PC-9 (cell line): Measurements from ENCODE around the gene NEBL. TPM values are rescaled to one million over a fixed set of nuclear protein-coding genes. Genes with fewer than 3 reads are reported as not detected.

Experiments used
- BruUV-seq: library from RNA; stranded (reverse); fragments of 400-500 nt; replicated peaks from 2 replicates; lab custom pipeline; 2021; lab: Mats Ljungman, UMichigan
- CTCF ChIA-PET: fragments of 300-600 bp; sonication (Branson Sonifier 250); formaldehyde crosslinking; loops from one replicate; lab custom pipeline; 2022; ENCODE audit warnings: antibody characterized with exemption; lab: Charles Lee
- POLR2A ChIA-PET: fragments of 300-600 bp; sonication (Branson Sonifier 250); formaldehyde crosslinking; loops from one replicate; lab custom pipeline; 2022; ENCODE audit warnings: antibody characterized with exemption; ENCODE audit not compliant: unreplicated experiment; lab: Charles Lee
- DNase-seq, 2 experiments: peaks; one replicate each; pipeline versions ENCODE4 v3.0.0 to v3.0.0-alpha.2; 2015 to 2022; ENCODE audit warnings: mixed read lengths in 1 of 2
- H2AFZ ChIP-seq: fragments of 200-600 bp; sonication (generic); 2 replicates; pipeline ENCODE4 v1.8.1; 2017; ENCODE audit warnings: antibody characterized with exemption
- H3F3A ChIP-seq: fragments of 200-600 bp; sonication (generic); 2 replicates; pipeline ENCODE4 v1.8.1; 2017; ENCODE audit warnings: antibody characterized with exemption, mild to moderate bottlenecking, low read depth; ENCODE audit not compliant: insufficient read depth
- H3K27ac ChIP-seq: fragments of 200-600 bp; sonication (generic); 2 replicates; pipeline ENCODE4 v1.6.1; 2016; ENCODE audit warnings: mixed run types
- H3K27me3 ChIP-seq: fragments of 200-600 bp; sonication (generic); 2 replicates; pipeline ENCODE4 v1.6.1; 2016; ENCODE audit warnings: low read depth, mixed run types; ENCODE audit not compliant: insufficient read depth
- H3K36me3 ChIP-seq: fragments of 200-600 bp; sonication (generic); 2 replicates; pipeline ENCODE4 v1.6.1; 2016; ENCODE audit warnings: low read depth, mixed run types
- H3K4me1 ChIP-seq: fragments of 200-600 bp; sonication (generic); replicated peaks from 2 replicates; pipeline ENCODE4 v1.6.1; 2016; ENCODE audit warnings: mixed run types; ENCODE audit not compliant: insufficient read depth
- H3K4me2 ChIP-seq: fragments of 200-600 bp; sonication (generic); 2 replicates; pipeline ENCODE4 v1.6.1; 2017; ENCODE audit warnings: mixed run types
- H3K4me3 ChIP-seq: fragments of 200-600 bp; sonication (generic); 2 replicates; pipeline ENCODE4 v1.6.1; 2016; ENCODE audit warnings: mixed run types
- H3K79me2 ChIP-seq: fragments of 200-600 bp; sonication (generic); 2 replicates; pipeline ENCODE4 v1.6.1; 2017; ENCODE audit warnings: low read depth, mixed run types
- H3K9me2 ChIP-seq: fragments of 200-600 bp; sonication (generic); 2 replicates; pipeline ENCODE4 v1.8.1; 2017; ENCODE audit warnings: mild to moderate bottlenecking; ENCODE audit not compliant: insufficient read depth
- H3K9me3 ChIP-seq: fragments of 200-600 bp; sonication (generic); 2 replicates; pipeline ENCODE4 v1.8.1; 2016; ENCODE audit warnings: low read depth; ENCODE audit not compliant: insufficient read depth
- H4K20me1 ChIP-seq: fragments of 200-600 bp; sonication (generic); 2 replicates; pipeline ENCODE4 v1.8.1; 2017; ENCODE audit not compliant: insufficient read depth
- EZH2 ChIP-seq: fragments of 200-600 bp; sonication (generic); IDR thresholded peaks from 2 replicates; pipeline ENCODE4 v1.8.0; 2017; ENCODE audit warnings: antibody characterized with exemption, low read depth
- intact Hi-C: fragments of 100-400 bp; cut with micrococcal nuclease; formaldehyde crosslinking; loops from one replicate; pipeline ENCODE4 v1.10.0; 2022; ENCODE audit not compliant: unreplicated experiment
- total RNA-seq: library from RNA; stranded (reverse); gene quantifications from 2 replicates; pipeline ENCODE4 v1.2.3, GENCODE V29; 2021
- TF ChIP-seq, protein P1 (sequence below): fragments of 200-600 bp; sonication (generic); conservative IDR thresholded peaks from 2 replicates; pipeline ENCODE4 v1.6.1; 2017; ENCODE audit warnings: mixed run types, antibody characterized with exemption, mild to moderate bottlenecking, moderate library complexity

NEBL gene
- total RNA-seq, 1 experiment from 2014 or later = 22.6 TPM

DNA sequence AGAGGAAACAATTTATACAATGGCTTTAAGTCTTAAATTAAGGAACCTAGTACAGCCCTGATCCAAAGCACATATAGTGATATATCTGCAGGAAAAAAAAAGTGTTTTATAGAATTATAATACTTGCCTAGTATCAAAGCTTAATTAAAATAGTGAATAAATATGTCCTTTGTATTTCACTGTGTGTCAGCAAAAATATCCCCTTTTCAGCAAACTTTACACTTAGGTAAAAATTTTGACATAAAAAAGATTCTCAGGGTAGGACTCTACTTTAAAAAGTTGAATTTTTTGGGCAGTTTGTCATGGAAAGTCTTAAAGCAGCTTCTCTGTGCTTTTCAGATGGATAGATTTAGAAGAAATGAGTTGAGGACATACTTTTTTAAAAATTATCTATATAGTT, 12.7 kb upstream of the NEBL start:
- no peak overlapping the region for H3K4me2 ChIP-seq
- H3K4me1 ChIP-seq = no peaks in the 10 kb centered on the region
- ChIA-PET CTCF (no interaction called here), POLR2A (no interaction called here)
- no peak overlapping the region for H3K27ac ChIP-seq
- no peaks in the 10 kb centered on the region for H4K20me1 ChIP-seq
- H3K4me3 ChIP-seq = no peak overlapping the region
- BruUV-seq = no TSS peak
- no peaks in the 10 kb centered on the region for H3K9me2 ChIP-seq
- no peaks in the 10 kb centered on the region for H3K79me2 ChIP-seq
- TF ChIP-seq, protein P1, sequence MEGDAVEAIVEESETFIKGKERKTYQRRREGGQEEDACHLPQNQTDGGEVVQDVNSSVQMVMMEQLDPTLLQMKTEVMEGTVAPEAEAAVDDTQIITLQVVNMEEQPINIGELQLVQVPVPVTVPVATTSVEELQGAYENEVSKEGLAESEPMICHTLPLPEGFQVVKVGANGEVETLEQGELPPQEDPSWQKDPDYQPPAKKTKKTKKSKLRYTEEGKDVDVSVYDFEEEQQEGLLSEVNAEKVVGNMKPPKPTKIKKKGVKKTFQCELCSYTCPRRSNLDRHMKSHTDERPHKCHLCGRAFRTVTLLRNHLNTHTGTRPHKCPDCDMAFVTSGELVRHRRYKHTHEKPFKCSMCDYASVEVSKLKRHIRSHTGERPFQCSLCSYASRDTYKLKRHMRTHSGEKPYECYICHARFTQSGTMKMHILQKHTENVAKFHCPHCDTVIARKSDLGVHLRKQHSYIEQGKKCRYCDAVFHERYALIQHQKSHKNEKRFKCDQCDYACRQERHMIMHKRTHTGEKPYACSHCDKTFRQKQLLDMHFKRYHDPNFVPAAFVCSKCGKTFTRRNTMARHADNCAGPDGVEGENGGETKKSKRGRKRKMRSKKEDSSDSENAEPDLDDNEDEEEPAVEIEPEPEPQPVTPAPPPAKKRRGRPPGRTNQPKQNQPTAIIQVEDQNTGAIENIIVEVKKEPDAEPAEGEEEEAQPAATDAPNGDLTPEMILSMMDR = no peak
- no peak for TF ChIP-seq EZH2
- no peaks in the 10 kb centered on the region for H3F3A ChIP-seq
- H2AFZ ChIP-seq = no peak overlapping the region
- H3K9me3 ChIP-seq = no peaks in the 10 kb centered on the region
- intact Hi-C loops = no loop called here
- no peaks in the 10 kb centered on the region for H3K36me3 ChIP-seq
- no peak for DNase-seq
- H3K27me3 ChIP-seq = no peaks in the 10 kb centered on the region

DNA sequence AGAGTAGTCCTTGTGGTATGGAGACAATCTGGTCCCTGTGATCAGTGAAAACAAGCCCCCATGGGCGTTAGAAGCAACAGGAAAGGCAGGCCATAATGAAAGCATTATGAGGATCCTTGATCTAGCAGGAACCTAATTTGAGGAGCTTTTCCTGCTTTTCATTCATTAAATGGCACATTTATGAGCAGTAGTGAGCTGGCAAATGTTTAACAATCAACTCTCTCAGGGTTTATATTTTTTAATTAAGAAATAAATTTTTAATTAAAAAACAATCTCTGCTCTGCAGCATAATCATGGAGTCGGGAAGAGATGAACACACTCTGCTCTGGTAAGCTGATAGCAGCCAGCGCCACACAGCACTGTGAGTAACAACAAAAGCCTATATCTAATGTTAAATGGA, 11.3 kb upstream of the NEBL start:
- no peaks in the 10 kb centered on the region for H3K9me3 ChIP-seq
- no peaks in the 10 kb centered on the region for H3K79me2 ChIP-seq
- ChIA-PET POLR2A (no interaction called here), CTCF (no interaction called here)
- H3K4me2 ChIP-seq = no peak overlapping the region
- TF ChIP-seq EZH2 = no peak
- TF ChIP-seq, protein P1 = no peak
- no peaks in the 10 kb centered on the region for H4K20me1 ChIP-seq
- no peak overlapping the region for H3K4me3 ChIP-seq
- BruUV-seq = no TSS peak
- no peak overlapping the region for H2AFZ ChIP-seq
- intact Hi-C loops = no loop called here
- no peaks in the 10 kb centered on the region for H3F3A ChIP-seq
- DNase-seq = no peak
- H3K27ac ChIP-seq = no peak overlapping the region
- no peaks in the 10 kb centered on the region for H3K9me2 ChIP-seq
- H3K4me1 ChIP-seq = no peaks in the 10 kb centered on the region
- no peaks in the 10 kb centered on the region for H3K36me3 ChIP-seq
- no peaks in the 10 kb centered on the region for H3K27me3 ChIP-seq

DNA sequence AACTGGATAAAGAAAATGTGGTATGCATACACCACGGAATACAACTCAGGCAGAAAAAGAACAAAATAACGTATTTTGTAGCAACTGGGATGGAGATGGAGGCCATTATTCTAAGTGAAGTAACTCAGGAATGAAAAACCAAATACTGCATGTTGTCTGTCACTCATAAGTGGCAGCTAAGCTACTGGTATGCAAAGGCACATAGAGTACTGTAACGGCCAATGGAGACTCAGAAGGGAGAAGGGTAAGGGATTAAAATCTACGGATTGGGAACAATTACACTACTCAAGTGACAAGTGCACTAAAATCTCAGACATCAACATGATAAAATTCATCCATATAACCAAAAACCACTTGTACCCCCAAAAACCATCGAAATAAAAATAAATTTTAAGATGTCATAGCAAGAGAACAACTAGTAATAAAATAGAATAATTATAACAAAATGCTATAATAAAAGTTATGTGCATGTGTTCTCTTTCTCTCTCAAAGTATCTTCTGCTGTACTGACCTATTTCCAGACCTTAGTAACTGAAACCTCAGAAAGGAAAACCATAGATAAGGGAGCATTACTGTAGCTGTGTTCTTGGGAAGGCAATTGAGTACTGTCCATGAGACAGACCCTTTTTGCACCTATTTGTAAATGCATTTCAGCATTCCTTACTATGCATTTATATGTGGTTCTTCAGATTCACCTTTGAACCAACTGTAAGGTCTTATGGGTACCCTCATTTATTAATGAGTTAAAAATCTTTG, 6.7 kb upstream of the NEBL start:
- Histone ChIP-seq H3K4me1 (no peaks in the 10 kb centered on the region), H3K36me3 (no peaks in the 10 kb centered on the region), H3K27ac (no peak overlapping the region), H3K9me3 (no peaks in the 10 kb centered on the region), H3K79me2 (no peaks in the 10 kb centered on the region), H4K20me1 (no peaks in the 10 kb centered on the region), H3K4me3 (no peak overlapping the region), H3K4me2 (no peak overlapping the region), H3F3A (no peaks in the 10 kb centered on the region), H3K27me3 (no peaks in the 10 kb centered on the region), H2AFZ (no peak overlapping the region), H3K9me2 (no peaks in the 10 kb centered on the region)
- CTCF ChIA-PET = no interaction called here
- intact Hi-C loops = no loop called here
- no peak for DNase-seq
- POLR2A ChIA-PET = no interaction called here
- BruUV-seq = no TSS peak
- TF ChIP-seq, protein P1 = no peak
- TF ChIP-seq EZH2 = no peak
